NCI-H1694 treated with DMSO at 0.1 percent for 48 hours (cell line): ENCODE measurements around the gene ARSG.

Experiments used
- DNase-seq: peaks from one replicate; lab custom pipeline; 2025; lab: John Stamatoyannopoulos, UW

ARSG gene

DNA sequence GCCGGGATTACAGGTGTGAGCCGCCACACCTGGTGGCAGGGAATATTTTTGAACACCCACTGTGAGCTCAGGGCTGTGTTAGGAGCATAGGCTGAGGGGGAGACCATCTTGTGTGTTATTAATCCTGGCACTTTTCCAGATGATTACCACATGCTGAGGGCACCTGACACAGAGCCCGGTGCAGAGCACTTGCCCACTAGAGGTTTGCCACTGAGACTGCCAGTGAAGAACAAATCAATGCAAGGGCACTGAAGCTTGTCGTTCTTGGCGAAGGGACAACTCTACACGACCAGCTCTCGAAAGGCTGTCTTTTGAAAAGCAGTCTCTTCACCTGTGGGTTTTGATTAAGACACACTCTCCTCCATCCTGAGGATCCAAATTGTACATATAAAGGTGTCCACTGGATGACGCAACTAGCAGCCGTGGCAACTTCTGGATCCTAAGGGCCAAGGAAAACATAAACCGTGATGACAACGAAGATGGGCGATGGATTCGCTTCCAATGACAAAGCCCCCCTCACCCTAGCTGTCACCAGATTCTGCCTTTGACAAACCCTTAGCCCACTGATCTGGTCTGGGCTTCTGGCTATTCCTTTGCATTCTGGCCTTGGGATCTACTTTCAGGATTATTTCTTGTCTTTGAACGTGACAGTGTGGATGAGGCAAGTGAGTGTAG, 137.3 kb downstream of the ARSG start:
- no peak for DNase-seq

GRCh38 chr17:68429881-68430280, 138.6 kb downstream of the ARSG start:
- no peak for DNase-seq

- DNase-seq: no peak
Observed at GRCh38 chr17:68431045-68431608, 139.8 kb downstream of the ARSG start.

GRCh38 chr17:68431661-68432071, 140.4 kb downstream of the ARSG start:
- peak; percentile 49 for DNase-seq

- DNase-seq: no peak
Observed at GRCh38 chr17:68432086-68432864, 141.0 kb downstream of the ARSG start.

DNA sequence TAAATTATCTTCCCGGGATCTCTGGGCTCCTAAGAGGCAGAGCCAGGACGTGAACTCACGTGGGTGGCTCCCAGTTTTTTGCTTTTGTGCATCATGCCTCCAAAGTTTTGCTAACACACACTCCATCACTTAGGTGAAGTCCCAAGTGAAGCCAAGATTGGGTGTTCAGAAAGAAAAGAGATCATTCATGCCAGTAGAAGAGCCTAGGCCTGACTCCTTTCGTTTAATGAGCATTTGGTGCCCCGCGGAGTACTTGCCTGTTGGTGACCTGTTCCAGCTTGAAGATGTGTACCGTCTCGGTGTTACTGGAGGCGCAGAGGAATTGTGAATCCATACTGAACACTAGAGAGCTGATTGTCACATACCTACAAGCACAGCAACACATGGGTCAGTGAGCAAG, 141.9 kb downstream of the ARSG start:
- DNase-seq: no peak

GRCh38 chr17:68433911-68434508, 142.7 kb downstream of the ARSG start:
- DNase-seq: no peak

DNA sequence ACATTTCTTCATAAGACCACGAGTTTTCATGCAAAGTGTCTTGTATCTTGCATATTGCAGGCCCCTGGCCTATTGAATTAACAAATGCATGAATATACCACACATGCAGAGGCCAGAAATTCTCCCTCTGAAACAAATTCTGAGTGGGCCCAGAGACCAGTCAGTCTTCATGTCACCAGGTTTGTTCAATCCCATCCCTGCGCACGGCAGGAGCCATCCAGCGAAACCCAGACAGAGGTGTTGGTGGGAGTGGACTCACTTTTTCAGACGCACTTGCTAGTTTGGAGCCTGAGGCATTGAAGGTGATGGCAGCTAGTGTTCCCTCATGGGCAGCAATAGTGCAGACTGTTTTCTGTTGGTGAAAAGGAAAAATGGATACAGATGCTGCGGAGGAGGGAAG, 144.1 kb downstream of the ARSG start:
- no peak for DNase-seq

GRCh38 chr17:68435876-68436842, 144.9 kb downstream of the ARSG start:
- peak; percentile 88 for DNase-seq

- DNase-seq: no peak
Observed at GRCh38 chr17:68437979-68438822, 146.9 kb downstream of the ARSG start.

- DNase-seq: no peak
Observed at GRCh38 chr17:68439656-68440290, 148.5 kb downstream of the ARSG start.

GRCh38 chr17:68440526-68440925, 149.2 kb downstream of the ARSG start:
- no peak for DNase-seq

DNA sequence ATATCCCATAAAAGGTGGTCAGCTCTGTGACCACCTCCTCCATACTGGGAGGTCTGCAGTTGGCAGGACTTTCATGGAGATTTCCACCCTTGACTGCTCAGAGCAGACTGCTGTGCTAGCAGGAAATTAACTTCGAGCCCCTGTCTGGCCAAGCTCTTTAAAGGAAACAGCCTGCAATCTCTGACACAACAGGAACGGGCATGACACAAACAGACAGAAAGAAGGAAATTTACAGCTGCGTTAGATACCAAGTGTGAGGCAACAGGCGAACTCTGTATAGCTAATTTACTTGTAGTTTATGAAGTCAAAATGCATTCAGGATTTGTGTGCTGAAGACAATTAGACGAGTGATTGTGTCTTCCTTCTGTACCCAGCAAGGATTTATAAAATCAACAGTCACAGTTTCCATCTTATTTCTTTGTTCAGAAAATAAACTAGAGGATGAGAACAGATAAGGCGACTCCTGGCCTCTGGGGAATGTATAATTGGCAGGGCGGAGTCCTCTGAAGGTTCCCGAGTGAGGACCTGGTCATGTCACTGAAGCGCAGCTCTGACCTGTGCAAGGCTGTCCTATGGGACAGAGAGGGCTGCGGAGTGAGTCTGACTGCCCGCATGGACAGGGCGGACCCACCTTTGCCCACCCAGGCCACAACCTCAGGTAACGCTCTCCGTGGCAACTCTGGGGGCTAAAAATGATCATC, 149.9 kb downstream of the ARSG start:
- DNase-seq: no peak

DNA sequence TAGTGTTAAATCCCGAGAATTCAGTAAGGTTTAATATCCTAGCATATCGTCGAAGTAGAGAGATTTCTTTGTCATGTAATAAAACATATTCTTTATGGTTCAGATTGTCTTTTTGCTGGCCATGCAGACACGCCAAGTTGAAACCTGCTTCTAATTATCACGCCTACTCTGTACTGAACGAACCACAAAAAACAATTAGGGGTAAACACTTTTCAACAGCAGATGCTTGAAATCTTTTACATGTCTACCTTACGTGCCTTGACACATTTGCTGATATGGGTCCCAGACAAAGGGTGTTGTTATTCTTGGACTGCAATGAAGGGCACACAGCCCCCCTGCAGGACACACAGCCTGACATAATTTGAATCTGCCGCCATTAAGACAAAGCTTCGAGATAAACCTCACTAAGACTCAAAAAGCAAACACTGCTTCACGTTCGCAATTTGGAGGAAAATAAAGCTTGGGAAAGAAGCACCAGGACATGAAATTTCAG, 152.7 kb downstream of the ARSG start:
- peak; percentile 24 for DNase-seq

- no peak for DNase-seq
Observed at GRCh38 chr17:68445671-68446070, 154.4 kb downstream of the ARSG start.

GRCh38 chr17:68446626-68447041, 155.3 kb downstream of the ARSG start:
- peak; percentile 98 for DNase-seq

- DNase-seq: no peak
Observed at GRCh38 chr17:68449021-68449739, 157.9 kb downstream of the ARSG start.

- DNase-seq: no peak
Observed at GRCh38 chr17:68450391-68450790, 159.1 kb downstream of the ARSG start.

DNA sequence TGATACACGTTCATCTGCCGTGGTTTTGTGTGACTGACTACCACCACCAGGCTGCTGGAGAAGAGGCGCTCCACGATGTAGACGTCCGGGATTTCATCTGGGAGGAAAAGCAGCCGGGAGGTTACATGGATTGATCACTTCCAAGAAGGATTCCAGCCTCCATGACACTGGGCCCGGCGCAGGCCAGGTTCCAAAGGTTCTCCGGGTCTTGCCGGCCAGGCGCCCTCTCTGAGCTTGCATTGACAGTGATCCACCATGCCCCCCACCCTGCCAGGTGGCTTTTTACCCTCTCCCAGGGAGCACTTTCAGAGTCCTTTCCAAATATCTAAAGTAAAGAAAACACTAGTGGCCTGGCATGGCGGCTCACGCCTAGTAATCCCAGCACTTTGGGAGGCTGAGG, 159.5 kb downstream of the ARSG start:
- DNase-seq: no peak
